ENCODE data around the gene ANKRD29. TPM values are rescaled to one million over a fixed set of nuclear protein-coding genes. Genes with fewer than 3 reads are reported as not detected.

The ANKRD29 gene, protein sequence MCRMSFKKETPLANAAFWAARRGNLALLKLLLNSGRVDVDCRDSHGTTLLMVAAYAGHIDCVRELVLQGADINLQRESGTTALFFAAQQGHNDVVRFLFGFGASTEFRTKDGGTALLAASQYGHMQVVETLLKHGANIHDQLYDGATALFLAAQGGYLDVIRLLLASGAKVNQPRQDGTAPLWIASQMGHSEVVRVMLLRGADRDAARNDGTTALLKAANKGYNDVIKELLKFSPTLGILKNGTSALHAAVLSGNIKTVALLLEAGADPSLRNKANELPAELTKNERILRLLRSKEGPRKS
- 27.0 and 30.2 TPM in 2 replicates for polyA plus RNA-seq

DNA sequence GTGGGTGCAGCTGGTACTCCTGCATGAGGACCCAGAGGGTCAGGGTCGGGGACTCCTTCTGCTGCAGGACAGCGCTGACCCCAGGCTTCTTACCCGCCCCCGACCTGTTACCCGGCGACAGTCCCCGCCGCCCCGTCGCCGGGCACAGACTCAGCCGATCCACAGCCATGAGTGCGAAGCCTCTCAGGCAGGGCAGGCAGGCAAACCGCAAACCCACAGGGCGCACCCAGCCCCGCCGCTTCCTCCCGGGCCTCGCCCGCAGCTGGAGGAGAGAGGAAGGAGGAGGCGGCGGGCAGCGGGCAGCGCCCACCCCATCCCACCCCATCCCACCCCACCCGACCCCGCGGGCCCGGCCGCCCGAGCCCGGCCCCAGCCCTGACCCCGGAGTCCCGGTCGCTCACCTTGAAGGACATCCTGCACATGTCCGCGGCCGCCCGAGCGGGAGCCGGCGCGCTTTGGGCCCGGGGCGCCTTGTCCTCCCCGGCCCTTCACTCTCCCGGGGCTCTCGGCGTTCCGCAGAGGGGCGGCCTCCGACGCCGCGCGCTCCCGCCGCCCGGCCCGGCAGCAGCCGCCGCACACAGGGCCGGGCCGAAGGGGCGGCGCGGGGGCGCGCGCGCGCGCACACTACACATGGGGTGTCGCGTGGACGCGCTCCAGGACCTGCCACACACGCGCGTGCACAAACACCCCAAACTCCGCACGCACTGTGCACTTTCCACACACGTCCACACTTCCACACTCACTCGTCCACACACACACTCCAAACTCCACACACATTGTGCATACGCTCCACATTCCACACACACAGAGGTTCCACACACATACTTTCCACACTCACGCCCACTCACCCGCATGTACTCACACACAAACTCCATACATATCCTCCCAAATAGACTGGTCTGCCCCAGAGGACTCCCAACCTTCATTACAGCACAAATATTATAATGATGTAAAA, at the start of gene ANKRD29:
Gene ANKRD29 (minus strand): TSS at position 603 of the 955 bp plus-strand sequence. CDS start 181 bp downstream, at position 422.

DNA sequence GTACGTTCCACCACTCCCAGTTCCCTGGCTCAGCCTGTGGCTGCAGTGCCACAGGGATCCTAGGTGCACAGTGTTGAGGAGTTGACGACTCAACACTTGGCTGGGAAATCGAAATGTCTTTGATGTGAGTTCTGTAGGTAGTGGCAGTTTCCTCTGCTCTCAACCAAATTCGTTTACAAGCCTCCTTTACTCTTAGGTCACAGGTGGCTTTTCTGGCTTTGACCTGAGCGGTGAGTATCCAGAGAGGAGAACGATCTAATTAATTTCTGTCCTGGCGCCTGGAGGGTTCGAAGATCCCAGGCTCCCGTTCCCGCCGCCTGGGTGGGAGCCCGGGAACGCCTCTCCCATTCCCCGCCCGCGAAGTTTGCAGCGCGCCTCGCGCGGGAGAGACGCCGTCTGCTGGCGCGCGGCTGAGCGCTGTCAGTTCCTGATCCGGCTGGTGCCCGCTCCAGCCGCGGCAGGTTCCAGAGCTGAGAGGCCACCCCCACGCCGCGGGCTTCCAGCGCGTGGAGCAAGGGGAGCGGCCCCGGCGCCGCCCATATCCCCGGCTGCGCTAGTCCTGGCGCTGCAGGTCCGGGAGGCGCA, 26.4 kb upstream of the ANKRD29 start, which contains the start of gene LAMA3:
Gene LAMA3 (plus strand): TSS at position 423 of the 585 bp plus-strand sequence. CDS start 231 bp downstream, outside the sequence.

DNA sequence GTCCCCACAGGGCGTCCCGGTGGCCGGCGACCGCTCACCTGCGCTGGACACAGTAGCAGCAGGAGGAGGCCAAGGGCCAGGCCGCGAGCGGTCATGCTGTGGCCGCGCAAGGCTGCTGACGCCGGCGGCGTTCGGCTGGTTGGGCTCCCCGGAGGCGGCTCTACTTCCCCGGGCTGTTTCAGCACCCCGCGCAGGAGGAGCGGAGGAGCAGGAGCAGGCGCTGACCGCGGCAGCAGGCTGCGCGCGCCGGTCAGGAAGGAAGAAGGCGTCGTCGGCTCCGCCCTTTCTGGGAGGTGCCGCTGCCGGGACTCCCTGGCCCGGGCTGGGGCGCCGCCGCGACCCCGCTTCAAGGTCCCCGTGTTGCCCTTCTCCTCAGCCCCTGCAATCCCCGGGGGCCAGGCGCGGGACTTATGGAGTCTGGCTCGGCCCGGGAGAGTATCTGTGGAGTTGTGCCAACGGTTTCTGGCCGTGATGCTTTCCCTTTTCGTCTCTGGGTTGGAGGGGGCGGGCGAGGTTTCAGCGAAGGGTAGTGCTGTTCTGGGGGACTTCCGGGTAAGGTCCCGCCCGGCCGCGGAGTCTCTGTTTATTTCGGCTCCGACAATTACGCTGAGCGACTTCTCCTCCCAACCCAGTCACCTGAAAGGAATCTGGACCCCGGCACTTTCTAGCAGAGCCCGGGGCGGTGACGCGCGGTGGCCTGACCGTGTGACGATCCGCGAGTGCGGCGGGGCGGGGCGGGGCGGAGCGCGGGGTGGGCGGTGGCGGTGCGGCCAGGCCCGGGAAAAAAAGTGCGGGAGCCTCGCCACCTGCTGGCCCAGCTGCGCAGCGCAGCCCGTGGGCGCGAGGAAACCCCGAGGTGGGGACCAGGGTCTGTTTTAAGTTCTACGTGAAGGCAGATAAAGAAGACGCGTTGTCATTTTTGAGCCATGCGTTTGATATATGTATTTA, 76.2 kb downstream of the ANKRD29 start, which contains the start of gene NPC1:
Gene NPC1 (minus strand): TSS at position 258 of the 948 bp plus-strand sequence. CDS start 163 bp downstream, at position 95.

Other genes starting within 250 kb of the ANKRD29 start
- gene RIOK3, start 209.6 kb downstream of the ANKRD29 start, polyA plus RNA-seq: 18.6 and 28.1 TPM in 2 replicates
- gene RMC1, start 159.4 kb downstream of the ANKRD29 start, polyA plus RNA-seq: 233 and 351 TPM in 2 replicates
- 7.5 and 9.1 TPM in 2 replicates for gene NPC1, start 76.4 kb downstream of the ANKRD29 start, polyA plus RNA-seq
- not detected in 2 replicates for gene LAMA3, start 26.5 kb upstream of the ANKRD29 start, polyA plus RNA-seq